Cardiac fibroblast (primary cell): ENCODE results near the gene IL17RC.

Experiments
- DNase-seq, 2 donors: peaks; one replicate each; pipeline versions ENCODE4 v3.0.0 to v3.0.0-alpha.2; 2010; ENCODE audit warnings: low read depth in 2 of 2
- H3K4me3 ChIP-seq, 2 donors: replicated peaks in 1 of 2; 1 replicate in 1 of 2; 2 replicates in 1 of 2; pipeline ENCODE4 v1.5.1; 2011; ENCODE audit warnings: low read depth in 2 of 2, low read length in 2 of 2, mild to moderate bottlenecking in 2 of 2, moderate library complexity in 1 of 2
- CTCF ChIP-seq: IDR thresholded peaks from one replicate; pipeline ENCODE4 v1.5.1; 2011; ENCODE audit warnings: low read depth, mild to moderate bottlenecking, low read length, inconsistent platforms

Gene IL17RC

GRCh38 chr3:9969632-9970019, 52.7 kb downstream of the IL17RC start:
- no peak for DNase-seq
- no peak for TF ChIP-seq CTCF
- H3K4me3 ChIP-seq, result no peak overlapping the region

GRCh38 chr3:9970020-9970652, 53.2 kb downstream of the IL17RC start:
- TF ChIP-seq CTCF, result no peak
- peak; percentile 61 to 79 for DNase-seq
- no peak overlapping the region for H3K4me3 ChIP-seq

- peak; percentile 98 to 99 for DNase-seq
- H3K4me3 ChIP-seq, result no peak overlapping the region
- TF ChIP-seq CTCF, result no peak
Observed at GRCh38 chr3:9976721-9977709, 60.1 kb downstream of the IL17RC start.

GRCh38 chr3:9978710-9979305, 61.9 kb downstream of the IL17RC start:
- TF ChIP-seq CTCF, result no peak
- H3K4me3 ChIP-seq, result no peak overlapping the region
- no peak for DNase-seq

GRCh38 chr3:9980251-9980650, 63.4 kb downstream of the IL17RC start:
- no peak overlapping the region for H3K4me3 ChIP-seq
- no peak for DNase-seq
- TF ChIP-seq CTCF, result no peak
